Subcutaneous abdominal adipose tissue (tissue), 5 donors: ENCODE results near the gene SYT1.
"Not testable (repeated sequence)": the region's sequence is repeated elsewhere in the genome, so short reads cannot be mapped to it uniquely, and the experiment has no call there.

Experiments used
- H3K27ac ChIP-seq: one replicate; pipeline ENCODE4 v1.7.0; 2013; ENCODE audit warnings: low read depth, mild to moderate bottlenecking, inconsistent platforms, low read length, moderate library complexity
- H3K27me3 ChIP-seq, 5 donors: one replicate each; pipeline ENCODE4 v1.7.0; 2013; ENCODE audit warnings: low read length in 5 of 5, inconsistent platforms in 1 of 5; ENCODE audit not compliant: control insufficient read depth in 5 of 5, insufficient read depth in 4 of 5
- H3K36me3 ChIP-seq, 5 donors: one replicate each; pipeline ENCODE4 v1.7.0; 2013; ENCODE audit warnings: low read length in 5 of 5; ENCODE audit not compliant: control insufficient read depth in 5 of 5, insufficient read depth in 5 of 5
- H3K4me1 ChIP-seq, 5 donors: one replicate each; pipeline ENCODE4 v1.7.0; 2013; ENCODE audit warnings: low read length in 5 of 5, mild to moderate bottlenecking in 3 of 5, moderate library complexity in 1 of 5; ENCODE audit not compliant: control insufficient read depth in 5 of 5, insufficient read depth in 5 of 5
- H3K4me3 ChIP-seq, 5 donors: one replicate each; pipeline ENCODE4 v1.7.0; 2013; ENCODE audit warnings: low read length in 5 of 5, low read depth in 1 of 5
- H3K9ac ChIP-seq, 5 donors: one replicate each; pipeline ENCODE4 v1.7.0; 2013; ENCODE audit warnings: low read length in 5 of 5, mild to moderate bottlenecking in 4 of 5, moderate library complexity in 3 of 5
- H3K9me3 ChIP-seq, 5 donors: one replicate each; pipeline ENCODE4 v1.7.0; 2013; ENCODE audit warnings: low read length in 5 of 5; ENCODE audit not compliant: control insufficient read depth in 5 of 5
- donor health status: healthy.
- donor health status: healthy.
- donor health status: healthy.
- donor health status: healthy.
- donor health status: healthy.

The SYT1 gene

GRCh38 chr12:78864403-78864869 lies at the start of gene SYT1:
Gene SYT1, plus strand, starts transcription at chr12:78864774.
- H3K4me3 ChIP-seq: peak within 1 kb of the TSS; percentile 52 to 63 (median 57)
- H3K9ac ChIP-seq: no peak within 1 kb of the TSS
- H3K27me3 ChIP-seq: peaks cover 12 to 23% (median 22%) of the 10 kb centered on the region in 5 donors
- peaks cover 0 to 19% (median 19%) of the 10 kb centered on the region in 5 donors for H3K4me1 ChIP-seq
- no peaks in the 10 kb centered on the region for H3K9me3 ChIP-seq
- no peaks in the 10 kb centered on the region for H3K36me3 ChIP-seq
- no peak within 1 kb of the TSS for H3K27ac ChIP-seq

- Histone ChIP-seq H3K9ac (no peak overlapping the region), H3K36me3 (no peaks in the 10 kb centered on the region), H3K9me3 (no peaks in the 10 kb centered on the region), H3K27me3 (no peaks in the 10 kb centered on the region), H3K4me3 (no peak overlapping the region), H3K4me1 (no peaks in the 10 kb centered on the region), H3K27ac (no peak overlapping the region)
Observed at GRCh38 chr12:78818487-78818886, 46.1 kb upstream of the SYT1 start.

GRCh38 chr12:78820946-78821345 lies 43.6 kb upstream of the SYT1 start:
- Histone ChIP-seq H3K9me3 (no peaks in the 10 kb centered on the region), H3K36me3 (no peaks in the 10 kb centered on the region), H3K4me3 (no peak overlapping the region), H3K9ac (no peak overlapping the region), H3K27ac (no peak overlapping the region), H3K4me1 (no peaks in the 10 kb centered on the region), H3K27me3 (no peaks in the 10 kb centered on the region)

- no peaks in the 10 kb centered on the region for H3K27me3 ChIP-seq
- no peak overlapping the region for H3K4me3 ChIP-seq
- H3K27ac ChIP-seq: no peak overlapping the region
- H3K9ac ChIP-seq: no peak overlapping the region
- no peaks in the 10 kb centered on the region for H3K9me3 ChIP-seq
- H3K36me3 ChIP-seq: no peaks in the 10 kb centered on the region
- no peaks in the 10 kb centered on the region for H3K4me1 ChIP-seq
Observed at GRCh38 chr12:78824918-78825317, 39.7 kb upstream of the SYT1 start.

GRCh38 chr12:78829690-78830089 lies 34.9 kb upstream of the SYT1 start:
- no peaks in the 10 kb centered on the region for H3K27me3 ChIP-seq
- no peak overlapping the region for H3K27ac ChIP-seq
- H3K4me1 ChIP-seq: no peaks in the 10 kb centered on the region
- no peak overlapping the region for H3K4me3 ChIP-seq
- H3K36me3 ChIP-seq: no peaks in the 10 kb centered on the region
- H3K9me3 ChIP-seq: no peaks in the 10 kb centered on the region
- no peak overlapping the region for H3K9ac ChIP-seq

GRCh38 chr12:78835493-78835892 lies 29.1 kb upstream of the SYT1 start:
- H3K36me3 ChIP-seq: no peaks in the 10 kb centered on the region
- no peak overlapping the region for H3K4me3 ChIP-seq
- H3K9me3 ChIP-seq: no peaks in the 10 kb centered on the region
- H3K27ac ChIP-seq: no peak overlapping the region
- no peaks in the 10 kb centered on the region for H3K4me1 ChIP-seq
- H3K9ac ChIP-seq: no peak overlapping the region
- no peaks in the 10 kb centered on the region for H3K27me3 ChIP-seq

GRCh38 chr12:78840518-78841019 lies 24.0 kb upstream of the SYT1 start:
- not testable (repeated sequence) for H3K9me3 ChIP-seq, H3K9ac ChIP-seq, H3K36me3 ChIP-seq, H3K4me1 ChIP-seq, H3K4me3 ChIP-seq, H3K27ac ChIP-seq, H3K27me3 ChIP-seq

- H3K4me1 ChIP-seq: no peaks in the 10 kb centered on the region
- no peak overlapping the region for H3K4me3 ChIP-seq
- no peaks in the 10 kb centered on the region for H3K36me3 ChIP-seq
- no peak overlapping the region for H3K27ac ChIP-seq
- H3K27me3 ChIP-seq: no peaks in the 10 kb centered on the region
- H3K9me3 ChIP-seq: peaks cover 3 to 13% (median 11%) of the 10 kb centered on the region in 5 donors
- no peak overlapping the region for H3K9ac ChIP-seq
Observed at GRCh38 chr12:78853231-78853630, 11.3 kb upstream of the SYT1 start.

- H3K4me1 ChIP-seq: peaks cover 0 to 19% (median 19%) of the 10 kb centered on the region in 5 donors
- no peaks in the 10 kb centered on the region for H3K9me3 ChIP-seq
- H3K4me3 ChIP-seq: peak overlapping the region; percentile 52 to 63 (median 57)
- H3K27ac ChIP-seq: no peak overlapping the region
- peaks cover 12 to 23% (median 22%) of the 10 kb centered on the region in 5 donors for H3K27me3 ChIP-seq
- no peaks in the 10 kb centered on the region for H3K36me3 ChIP-seq
- no peak overlapping the region for H3K9ac ChIP-seq
Observed at GRCh38 chr12:78863482-78864402, 832 bp upstream of the SYT1 start.

GRCh38 chr12:78864870-78865463 lies 393 bp downstream of the SYT1 start:
- no peak overlapping the region for H3K27ac ChIP-seq
- H3K36me3 ChIP-seq: no peaks in the 10 kb centered on the region
- no peaks in the 10 kb centered on the region for H3K9me3 ChIP-seq
- H3K27me3 ChIP-seq: peaks cover 12 to 23% (median 22%) of the 10 kb centered on the region in 5 donors
- peaks cover 0 to 19% (median 19%) of the 10 kb centered on the region in 5 donors for H3K4me1 ChIP-seq
- peak overlapping the region in 2 of 5 donors; percentile 6 to 57 for H3K4me3 ChIP-seq
- H3K9ac ChIP-seq: no peak overlapping the region
